ENCODE results near the gene RNF144B. TPM values are rescaled to one million over a fixed set of nuclear protein-coding genes. Genes with fewer than 3 reads are reported as not detected.
A peak's percentile ranks its signal among the peaks of the same experiment; 100 is the strongest.

RNF144B gene
- total and polyA plus RNA-seq, 10 of the 15 experiments (the other 5 are each of a cell fraction or from before 2014, with no cell fraction given): 0.03 to 0.18 (median 0.14) TPM

DNA sequence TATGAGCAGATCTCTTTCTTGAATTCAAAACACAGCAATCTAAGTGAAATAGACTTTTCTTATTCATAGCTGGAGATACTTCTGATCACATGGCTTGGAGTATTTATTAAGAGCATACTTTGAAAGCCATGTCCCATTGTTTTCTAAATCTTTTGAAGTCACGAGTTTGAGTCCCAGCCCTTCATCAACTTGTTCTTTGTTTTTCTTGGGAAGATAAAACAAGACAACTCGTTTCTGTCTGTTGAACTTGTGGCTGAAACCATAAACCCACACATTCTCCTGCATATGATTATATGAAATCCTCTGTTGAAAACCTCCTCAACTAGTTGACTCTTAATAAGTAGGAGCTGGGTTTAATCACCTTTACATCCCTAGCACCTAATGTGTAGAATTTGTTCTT lies 3.3 kb downstream of the RNF144B start:
- no peak overlapping the region for H3K9ac ChIP-seq (ENCODE audit: control insufficient read depth, insufficient read depth, low read length)
- no TSS peak for BruUV-seq (replicated peaks)
- intact Hi-C loops (cut with micrococcal nuclease; ENCODE audit: unreplicated experiment): no loop called here
- ChIA-PET RAD21 (ENCODE audit: unreplicated experiment) (no interaction called here), SMC1A (ENCODE audit: uncharacterized antibody, unreplicated experiment) (no interaction called here), CTCF (no interaction called here), POLR2A (no interaction called here)
- FAIRE-seq: peak; percentile 38
- H2AFZ ChIP-seq (ENCODE audit: control insufficient read depth, low read depth, low read length): no peak overlapping the region
- 2% methylated on average over 2 of the region's 2 CpGs for WGBS (ENCODE audit: insufficient coverage, insufficient replicate concordance, low lambda C conversion rate, missing lambda C conversion rate)
- in situ Hi-C loops (cut with MboI): no loop called here
- no peaks in the 10 kb centered on the region for H3K79me2 ChIP-seq (ENCODE audit: control insufficient read depth, insufficient read depth, low read length)
- H3K4me1 ChIP-seq (ENCODE audit: control insufficient read depth, insufficient read depth, low read length): no peaks in the 10 kb centered on the region
- H3K27me3 ChIP-seq (replicated peaks in 1 of 2; ENCODE audit: control insufficient read depth in 2 of 2, insufficient read depth in 2 of 2, low read length in 1 of 2): peaks cover 7 to 12% of the 10 kb centered on the region in 2 experiments; a peak in 3 of 4 replicates
- H3K36me3 ChIP-seq (ENCODE audit: control insufficient read depth in 2 of 2, insufficient read depth in 2 of 2, low read length in 1 of 2): no peaks in the 10 kb centered on the region
- DNase-seq (ENCODE audit: low read depth, low spot score): no peak
- H3K9me3 ChIP-seq (replicated peaks; ENCODE audit: control insufficient read depth, insufficient read depth, low read length): no peaks in the 10 kb centered on the region; the same call in 2 of the 3 replicates
- H3K27ac ChIP-seq (ENCODE audit: control insufficient read depth, insufficient read depth): no peak overlapping the region
- ATAC-seq: no peak
- no peak overlapping the region for H3K4me3 ChIP-seq
- no peaks in the 10 kb centered on the region for H4K20me1 ChIP-seq (ENCODE audit: control insufficient read depth, insufficient read depth)
- H3K4me2 ChIP-seq (ENCODE audit: control insufficient read depth, insufficient read depth): no peak overlapping the region
- peak; percentile 35; the same call in 1 of the 2 replicates for TF ChIP-seq RUNX3 (IDR thresholded peaks at IDR 0.05; ENCODE audit: low read length)
- no peak for TF ChIP-seq CBX3 (IDR thresholded peaks at IDR 0.05; ENCODE audit: borderline replicate concordance, low read depth)
- TF ChIP-seq, protein P1, sequence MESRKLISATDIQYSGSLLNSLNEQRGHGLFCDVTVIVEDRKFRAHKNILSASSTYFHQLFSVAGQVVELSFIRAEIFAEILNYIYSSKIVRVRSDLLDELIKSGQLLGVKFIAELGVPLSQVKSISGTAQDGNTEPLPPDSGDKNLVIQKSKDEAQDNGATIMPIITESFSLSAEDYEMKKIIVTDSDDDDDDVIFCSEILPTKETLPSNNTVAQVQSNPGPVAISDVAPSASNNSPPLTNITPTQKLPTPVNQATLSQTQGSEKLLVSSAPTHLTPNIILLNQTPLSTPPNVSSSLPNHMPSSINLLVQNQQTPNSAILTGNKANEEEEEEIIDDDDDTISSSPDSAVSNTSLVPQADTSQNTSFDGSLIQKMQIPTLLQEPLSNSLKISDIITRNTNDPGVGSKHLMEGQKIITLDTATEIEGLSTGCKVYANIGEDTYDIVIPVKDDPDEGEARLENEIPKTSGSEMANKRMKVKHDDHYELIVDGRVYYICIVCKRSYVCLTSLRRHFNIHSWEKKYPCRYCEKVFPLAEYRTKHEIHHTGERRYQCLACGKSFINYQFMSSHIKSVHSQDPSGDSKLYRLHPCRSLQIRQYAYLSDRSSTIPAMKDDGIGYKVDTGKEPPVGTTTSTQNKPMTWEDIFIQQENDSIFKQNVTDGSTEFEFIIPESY (IDR thresholded peaks at IDR 0.05): no peak

DNA sequence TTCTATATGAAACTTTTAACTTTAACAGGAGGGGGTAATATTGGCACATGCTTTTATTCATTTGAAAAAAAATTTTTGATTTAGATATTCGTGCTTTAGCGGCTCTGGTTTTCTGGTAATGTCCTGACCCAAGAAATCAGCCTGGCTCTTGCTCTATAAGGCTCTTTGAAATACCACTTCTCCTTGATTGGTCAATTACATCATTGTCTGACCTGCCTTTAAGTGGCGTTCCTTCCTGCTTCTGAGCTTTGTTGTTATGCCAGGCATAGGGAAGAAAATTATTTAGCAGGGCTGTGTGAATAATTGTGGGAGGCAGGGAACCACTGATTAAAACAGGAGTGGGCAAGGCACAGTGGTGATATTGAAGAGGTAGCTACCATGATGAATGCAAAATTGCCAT lies 3.9 kb downstream of the RNF144B start:
- TF ChIP-seq NFYB (IDR thresholded peaks at IDR 0.05; ENCODE audit: insufficient read depth, low read depth, low read length) (peak; percentile 68; the same call in 1 of the 2 replicates), EZH2 (IDR thresholded peaks at IDR 0.05; ENCODE audit: borderline replicate concordance, control insufficient read depth, low read depth, low read length) (no peak)
- ChIA-PET SMC1A (ENCODE audit: uncharacterized antibody, unreplicated experiment) (no interaction called here), CTCF (no interaction called here), POLR2A (no interaction called here), RAD21 (ENCODE audit: unreplicated experiment) (no interaction called here)
- no peak for FAIRE-seq
- Histone ChIP-seq H3K79me2 (ENCODE audit: control insufficient read depth, insufficient read depth, low read length) (no peaks in the 10 kb centered on the region), H3K4me3 (no peak overlapping the region), H3K4me2 (ENCODE audit: control insufficient read depth, insufficient read depth) (no peak overlapping the region), H3K9me3 (replicated peaks; ENCODE audit: control insufficient read depth, insufficient read depth, low read length) (no peaks in the 10 kb centered on the region; the same call in 2 of the 3 replicates), H3K27ac (ENCODE audit: control insufficient read depth, insufficient read depth) (no peak overlapping the region), H2AFZ (ENCODE audit: control insufficient read depth, low read depth, low read length) (no peak overlapping the region), H3K9ac (ENCODE audit: control insufficient read depth, insufficient read depth, low read length) (no peak overlapping the region), H3K4me1 (ENCODE audit: control insufficient read depth, insufficient read depth, low read length) (no peaks in the 10 kb centered on the region), H3K36me3 (ENCODE audit: control insufficient read depth in 2 of 2, insufficient read depth in 2 of 2, low read length in 1 of 2) (no peaks in the 10 kb centered on the region), H3K27me3 (replicated peaks in 1 of 2; ENCODE audit: control insufficient read depth in 2 of 2, insufficient read depth in 2 of 2, low read length in 1 of 2) (peaks cover 7 to 12% of the 10 kb centered on the region in 2 experiments; a peak in 3 of 4 replicates), H4K20me1 (ENCODE audit: control insufficient read depth, insufficient read depth) (no peaks in the 10 kb centered on the region)
- no TSS peak for BruUV-seq (replicated peaks)
- no peak for ATAC-seq
- no peak for DNase-seq (ENCODE audit: low read depth, low spot score)
- WGBS (ENCODE audit: insufficient coverage, insufficient replicate concordance, low lambda C conversion rate, missing lambda C conversion rate): 51% methylated on average over 3 of the region's 3 CpGs
- in situ Hi-C loops (cut with MboI) (no loop called here), intact Hi-C loops (cut with micrococcal nuclease; ENCODE audit: unreplicated experiment) (no loop called here)
